ENCODE measurements around the gene FAM83B.
"Not testable (repeated sequence)": the region's sequence is repeated elsewhere in the genome, so short reads cannot be mapped to it uniquely, and the experiment has no call there.

The FAM83B gene

DNA sequence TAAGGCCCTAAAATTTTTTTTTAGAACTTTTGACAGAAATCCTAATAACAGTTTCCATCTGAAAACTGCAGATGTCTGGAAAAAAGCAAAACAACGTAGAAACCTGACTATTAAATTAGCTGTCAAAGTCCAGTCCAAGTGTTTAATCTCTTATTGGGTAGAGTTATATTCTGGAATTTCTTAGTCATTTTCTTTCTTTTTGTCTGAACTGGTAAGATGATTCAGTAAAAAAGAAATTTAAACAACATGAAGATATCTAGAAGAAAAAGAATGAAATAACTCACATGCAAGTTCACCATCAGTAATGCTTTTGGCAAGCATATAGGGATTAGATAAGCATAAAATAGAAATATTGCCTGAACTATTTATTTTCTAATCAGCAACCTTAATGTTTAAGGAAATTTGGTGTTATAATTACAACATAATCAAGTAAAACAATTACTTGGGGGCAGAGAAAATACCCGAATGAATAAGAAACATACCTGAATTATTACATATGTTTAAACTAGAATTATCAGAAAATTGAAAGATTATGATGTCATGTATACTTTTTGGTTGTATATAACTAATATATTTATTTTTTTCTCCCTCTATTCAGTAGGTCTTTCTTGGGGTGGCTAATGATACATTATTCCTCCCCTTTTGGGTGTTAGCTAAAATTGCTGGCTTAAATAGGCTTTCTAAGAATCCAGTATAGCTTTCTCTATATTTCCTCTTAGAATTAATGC, 51.1 kb downstream of the FAM83B start:
- no peak for DNase-seq (ENCODE audit: extremely low read depth in 1 of 2, low read depth in 1 of 2)

DNA sequence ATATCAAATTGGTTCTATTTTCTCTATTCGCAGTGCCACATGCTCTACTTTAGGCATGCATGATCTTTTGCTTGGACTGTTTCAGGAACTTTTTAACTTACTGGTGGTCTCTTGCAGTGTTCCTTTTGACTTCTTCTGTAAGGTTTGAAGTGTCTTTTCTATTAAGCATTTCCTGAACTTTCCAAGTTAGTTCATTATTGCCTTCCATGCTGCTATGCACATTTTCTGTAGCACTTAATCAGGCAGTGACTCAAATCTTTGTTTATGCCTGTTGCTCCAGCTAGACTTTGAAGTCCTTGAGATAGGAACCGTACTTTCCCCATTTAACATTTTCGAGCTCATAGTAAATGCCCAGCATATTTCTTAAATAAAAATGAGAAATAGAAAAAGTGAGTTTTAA, 52.2 kb downstream of the FAM83B start:
- DNase-seq (ENCODE audit: extremely low read depth in 1 of 2, low read depth in 1 of 2): no peak

DNA sequence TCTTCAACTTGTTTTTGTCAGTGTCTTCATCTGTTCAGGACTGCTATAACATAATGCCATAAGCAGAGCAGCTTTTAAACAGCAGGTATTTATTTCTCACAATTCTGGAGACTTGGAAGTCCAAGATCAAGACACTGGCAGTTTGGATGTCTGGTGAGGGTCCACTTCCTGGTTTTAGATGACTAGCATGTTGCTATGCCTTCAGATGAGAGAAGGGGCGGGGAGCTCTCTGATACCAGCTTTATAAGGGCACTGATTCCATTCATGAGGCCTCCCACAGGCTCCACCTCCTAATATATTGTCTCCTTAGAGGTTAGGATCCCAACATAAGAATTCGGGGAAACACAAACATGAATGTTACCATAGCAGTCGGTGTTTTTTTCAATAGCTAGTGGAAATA, 52.9 kb downstream of the FAM83B start:
- DNase-seq (ENCODE audit: extremely low read depth in 1 of 2, low read depth in 1 of 2): no peak

DNA sequence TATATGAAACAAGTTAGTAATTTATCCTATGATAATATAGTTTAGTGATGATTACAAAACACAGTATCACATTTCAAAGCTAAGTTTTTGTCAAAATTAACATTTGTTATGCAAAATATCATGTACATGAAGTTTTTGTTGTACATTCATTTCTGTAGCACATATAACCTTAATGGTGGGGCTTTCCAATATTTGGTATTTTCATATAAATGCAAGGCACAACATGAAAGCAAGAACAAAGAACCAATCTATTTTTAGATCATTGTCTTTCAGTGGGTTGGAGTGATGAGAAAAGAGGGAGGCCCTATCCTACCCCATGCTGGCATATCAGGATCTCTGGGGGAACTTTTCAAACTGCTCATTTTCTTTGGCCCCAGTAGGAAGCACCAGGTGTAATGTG, 53.4 kb downstream of the FAM83B start:
- DNase-seq (ENCODE audit: extremely low read depth in 1 of 2, low read depth in 1 of 2): no peak

DNA sequence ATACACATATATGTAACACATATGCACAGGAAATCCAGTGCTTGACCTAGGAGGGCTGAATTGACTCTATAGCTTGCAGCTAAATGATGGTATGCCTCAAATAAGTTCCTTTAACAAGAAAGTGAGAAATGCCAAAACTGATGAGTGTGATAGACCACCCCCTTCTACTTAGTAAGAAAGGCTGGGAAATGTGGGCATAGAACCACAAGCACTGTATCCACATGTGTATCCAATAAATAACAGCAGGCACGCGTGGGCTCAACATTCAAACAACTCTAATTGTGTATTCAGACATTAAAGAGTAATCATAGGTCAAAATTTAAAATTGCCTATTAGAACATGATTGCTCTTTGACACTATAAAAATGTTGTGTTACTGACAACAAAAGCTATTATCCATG, 54.1 kb downstream of the FAM83B start:
- no peak for DNase-seq (ENCODE audit: extremely low read depth in 1 of 2, low read depth in 1 of 2)

DNA sequence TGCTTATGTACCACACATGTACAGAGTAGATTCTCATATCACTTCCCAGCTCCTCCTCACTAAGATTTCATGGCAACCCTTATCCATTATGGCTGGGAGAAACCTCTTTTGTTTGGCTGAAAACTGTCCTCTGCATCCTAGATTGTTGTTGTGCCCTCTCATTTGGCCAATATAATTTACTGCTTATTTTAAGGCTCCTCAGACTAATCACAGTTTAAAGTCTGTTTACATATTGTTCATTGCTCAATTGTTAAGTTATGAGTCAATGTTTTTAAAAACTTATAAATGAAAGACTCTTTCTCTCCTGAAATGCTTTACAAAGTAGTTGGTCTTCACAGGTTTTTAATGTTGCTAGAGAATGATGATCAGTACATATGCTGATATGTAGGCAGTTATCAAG, 57.3 kb downstream of the FAM83B start:
- no peak for DNase-seq (ENCODE audit: extremely low read depth in 1 of 2, low read depth in 1 of 2)

DNA sequence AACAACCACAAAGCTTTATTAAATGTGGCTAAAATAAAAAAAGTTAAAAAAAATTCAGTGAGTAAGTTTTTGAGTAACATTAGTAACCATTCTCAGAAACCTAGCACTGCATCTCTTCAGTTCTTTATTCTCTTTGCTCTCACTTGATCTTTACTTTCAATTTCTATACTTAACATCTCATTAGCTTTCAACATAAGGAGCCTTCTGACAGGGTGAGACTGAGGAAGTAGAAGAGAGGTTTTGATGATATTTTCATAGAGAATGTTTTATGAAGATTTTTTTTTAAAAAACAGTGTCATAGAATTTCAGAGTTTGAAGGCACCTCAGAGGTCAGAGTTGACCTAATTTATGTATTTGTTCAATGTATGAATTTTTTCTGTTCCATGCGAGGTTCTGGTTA, 60.8 kb downstream of the FAM83B start:
- DNase-seq (ENCODE audit: extremely low read depth in 1 of 2, low read depth in 1 of 2): no peak

DNA sequence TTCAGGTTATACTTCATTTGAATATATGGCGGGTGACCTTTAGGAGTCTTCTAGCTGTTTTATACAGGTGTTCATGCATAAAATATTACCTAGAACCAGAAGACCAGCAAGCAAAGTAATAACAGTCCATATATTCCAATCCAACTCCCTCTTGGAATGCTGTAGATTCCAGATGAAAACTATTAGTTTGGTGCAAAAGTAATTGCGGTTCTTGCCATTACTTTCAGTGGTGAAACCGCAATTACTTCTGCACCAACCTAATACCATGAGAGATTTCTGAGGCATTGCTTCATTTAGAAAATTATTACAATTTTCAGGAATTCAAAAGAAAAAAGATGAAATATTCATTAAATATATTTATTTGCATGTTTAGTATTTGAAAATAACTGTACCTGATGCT, 62.6 kb downstream of the FAM83B start:
- DNase-seq (ENCODE audit: extremely low read depth in 1 of 2, low read depth in 1 of 2): no peak

DNA sequence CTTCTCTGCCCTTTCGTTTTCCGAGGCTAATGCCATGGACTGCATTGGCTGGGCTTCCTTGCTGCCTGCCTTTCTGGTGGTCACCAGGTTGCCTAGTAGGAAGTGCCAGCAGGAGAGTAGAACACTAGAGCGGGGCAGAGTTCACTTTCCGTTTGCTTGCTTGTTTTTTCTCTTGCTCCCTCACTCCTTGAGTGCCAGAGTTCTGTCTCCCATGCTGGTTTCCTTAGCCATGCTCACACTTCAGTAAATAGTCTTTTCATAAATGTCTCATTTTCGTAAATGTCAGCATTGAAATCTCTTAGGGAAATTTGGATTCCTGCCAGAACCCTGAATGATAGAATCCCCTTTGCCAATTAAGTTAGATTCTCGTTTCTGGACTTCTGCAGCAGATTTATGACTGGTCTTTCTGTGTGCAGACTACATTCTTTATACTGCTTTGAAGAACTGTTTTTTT, 63.9 kb downstream of the FAM83B start:
- DNase-seq (ENCODE audit: extremely low read depth in 1 of 2, low read depth in 1 of 2): no peak

DNA sequence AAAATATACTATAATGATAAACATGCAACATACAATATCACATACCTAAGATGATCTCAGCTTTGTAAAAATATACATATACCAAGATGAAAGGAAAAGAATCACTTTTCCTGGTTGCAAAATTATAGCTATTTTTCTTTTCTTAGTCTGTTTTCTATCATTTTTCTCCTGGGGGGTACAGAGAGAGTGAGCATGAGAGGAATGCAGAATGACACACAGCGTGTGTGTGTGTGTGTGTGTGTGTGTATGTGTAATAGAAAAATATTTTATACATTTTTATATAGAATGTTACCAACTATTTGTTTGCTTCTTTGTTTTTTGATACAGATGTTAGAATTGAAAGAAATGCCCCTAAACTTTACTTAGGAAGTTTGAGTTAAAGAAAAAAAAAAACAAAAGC, 64.3 kb downstream of the FAM83B start:
- DNase-seq (ENCODE audit: extremely low read depth in 1 of 2, low read depth in 1 of 2): no peak

DNA sequence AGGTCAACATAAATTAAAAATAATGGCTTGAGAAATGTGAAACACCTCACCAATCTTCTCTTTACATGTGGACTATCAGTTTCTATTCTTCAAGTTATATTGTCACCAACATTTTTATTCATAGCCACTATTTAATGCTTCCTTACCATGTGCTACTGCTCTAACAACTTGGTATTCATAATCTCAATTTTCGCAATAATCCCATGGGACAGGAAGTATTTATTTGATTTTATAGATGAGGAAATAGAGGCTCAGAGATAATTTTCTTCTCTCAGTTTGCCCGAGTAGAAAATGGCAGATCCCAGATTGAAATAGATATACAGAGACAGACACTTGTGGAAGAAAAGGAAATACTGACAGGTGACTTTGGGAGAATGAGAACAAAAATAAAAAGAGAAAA, 66.6 kb downstream of the FAM83B start:
- DNase-seq (ENCODE audit: extremely low read depth in 1 of 2, low read depth in 1 of 2): no peak

DNA sequence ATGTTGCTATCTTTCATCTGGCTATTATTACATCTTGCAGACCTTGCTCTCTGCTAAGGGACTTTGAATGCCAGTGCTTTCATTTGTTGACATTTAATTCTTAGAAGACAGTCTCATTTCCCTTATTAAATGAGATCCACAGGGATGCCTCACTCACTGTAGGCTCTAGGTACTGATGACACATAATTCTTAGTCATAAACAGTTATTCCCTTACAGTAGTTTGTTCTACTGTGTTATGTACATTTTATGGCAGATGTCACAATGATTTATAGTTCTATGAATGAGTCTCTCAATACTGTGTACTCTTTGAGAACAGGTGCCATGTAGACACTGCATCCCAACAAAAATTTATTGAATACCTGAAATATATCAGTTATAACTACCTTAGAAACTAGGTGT, 70.3 kb downstream of the FAM83B start:
- DNase-seq (ENCODE audit: extremely low read depth in 1 of 2, low read depth in 1 of 2): no peak

DNA sequence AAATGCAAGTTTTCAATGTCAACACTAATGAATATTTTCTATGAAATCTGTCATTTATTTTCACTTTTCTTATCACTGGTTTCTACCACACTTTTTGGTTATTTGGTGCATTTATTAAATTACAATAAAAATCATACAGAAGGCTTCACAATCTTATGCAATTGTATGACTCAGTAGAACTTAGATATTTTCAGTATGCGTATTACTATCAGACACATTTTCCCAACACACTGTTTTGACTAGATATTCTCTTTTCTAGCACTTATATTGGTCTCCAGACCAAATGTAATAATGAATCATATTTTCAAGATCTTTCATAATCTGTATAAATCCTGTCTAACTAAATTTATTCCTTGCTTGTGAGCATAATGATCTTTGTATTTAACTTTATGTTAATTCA, 74.1 kb downstream of the FAM83B start:
- DNase-seq (ENCODE audit: extremely low read depth in 1 of 2, low read depth in 1 of 2): no peak

DNA sequence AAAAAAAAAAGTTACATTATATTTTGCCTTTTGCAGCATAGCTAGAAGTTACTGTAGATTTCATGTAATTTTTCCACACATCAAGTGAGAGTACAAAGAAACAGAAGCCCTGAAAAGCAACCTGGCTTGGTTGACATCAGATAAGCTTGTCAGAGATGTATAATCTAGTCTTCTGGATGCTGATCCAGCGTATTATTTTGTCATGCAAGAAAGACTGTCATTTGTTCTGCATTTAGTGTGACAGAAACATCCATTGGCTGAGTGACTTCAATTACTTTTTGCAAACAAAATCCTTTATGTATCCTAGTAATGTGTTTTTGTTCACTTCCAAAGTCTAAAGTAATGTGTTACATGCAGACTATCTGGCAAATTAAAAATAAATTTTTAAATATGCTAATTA, 75.3 kb downstream of the FAM83B start:
- DNase-seq (ENCODE audit: extremely low read depth in 1 of 2, low read depth in 1 of 2): no peak

DNA sequence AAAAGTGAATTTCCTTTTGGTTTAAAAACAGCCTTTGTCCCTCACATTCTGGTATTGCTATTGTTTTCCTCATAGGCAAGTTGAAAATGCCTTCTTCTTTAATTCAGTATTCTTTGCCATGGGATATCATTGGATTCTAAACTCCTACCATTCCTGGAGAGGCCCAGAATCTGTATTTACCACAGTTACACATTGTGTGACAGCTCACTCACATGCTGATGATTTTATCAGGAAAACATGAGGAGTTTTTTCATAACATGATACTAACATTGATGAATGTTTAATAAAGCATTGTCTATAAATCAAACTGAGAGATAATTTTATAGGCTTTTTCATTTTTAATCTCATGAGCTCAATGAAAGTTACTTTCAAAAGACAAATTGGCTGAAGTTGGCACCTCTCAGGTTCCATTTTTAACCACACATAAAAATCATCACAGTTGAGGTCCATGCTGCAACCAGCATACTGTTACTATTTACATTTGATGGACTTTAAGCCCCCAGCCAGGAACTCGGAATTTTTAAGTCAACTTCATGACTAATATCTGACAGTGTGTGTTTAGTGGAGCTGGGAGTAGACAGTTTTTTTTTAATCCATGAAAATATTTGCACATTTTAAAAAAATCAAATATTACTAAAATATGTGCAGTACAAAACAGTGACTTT, 82.8 kb downstream of the FAM83B start:
- no peak for DNase-seq (ENCODE audit: extremely low read depth in 1 of 2, low read depth in 1 of 2)

DNA sequence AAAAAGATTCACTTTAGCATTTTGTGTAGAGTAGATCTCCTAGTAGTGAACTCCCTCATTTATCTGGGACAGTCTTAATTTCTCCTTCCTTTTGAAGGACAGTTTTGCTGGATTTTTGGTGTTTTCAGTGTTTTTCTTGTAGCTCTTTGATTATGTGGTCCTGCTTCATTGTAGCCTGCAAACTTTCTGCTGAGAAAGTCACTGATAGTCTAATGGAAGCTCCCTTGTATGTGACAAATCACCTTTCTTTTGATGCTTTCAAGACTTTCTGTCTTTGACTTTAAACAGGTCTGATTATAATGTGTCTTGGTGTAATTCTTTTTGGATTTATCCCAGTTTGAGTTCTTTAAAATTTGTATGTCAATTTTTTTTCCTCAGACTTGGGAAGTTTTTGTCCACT, 86.1 kb downstream of the FAM83B start:
- DNase-seq (ENCODE audit: extremely low read depth in 1 of 2, low read depth in 1 of 2): no peak

DNA sequence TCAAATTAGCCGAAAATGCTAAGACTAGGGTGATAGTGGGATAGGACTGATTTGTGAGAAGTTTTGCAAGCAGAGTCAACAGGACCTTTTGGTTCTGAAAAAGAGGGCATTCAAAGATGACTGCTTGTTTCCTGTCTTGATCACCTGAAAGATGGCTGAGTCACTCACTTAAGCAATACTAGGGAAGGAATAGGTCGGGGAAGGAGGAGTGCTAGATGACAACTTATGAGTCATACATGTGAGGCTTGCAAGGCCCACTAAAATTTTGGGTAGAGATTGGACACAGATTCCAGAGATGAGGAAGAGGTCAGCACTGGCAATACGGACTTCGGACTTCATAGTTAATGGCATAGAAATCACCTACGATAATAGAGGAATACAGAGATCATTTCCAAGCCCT, 89.2 kb downstream of the FAM83B start:
- no peak for DNase-seq (ENCODE audit: extremely low read depth in 1 of 2, low read depth in 1 of 2)

DNA sequence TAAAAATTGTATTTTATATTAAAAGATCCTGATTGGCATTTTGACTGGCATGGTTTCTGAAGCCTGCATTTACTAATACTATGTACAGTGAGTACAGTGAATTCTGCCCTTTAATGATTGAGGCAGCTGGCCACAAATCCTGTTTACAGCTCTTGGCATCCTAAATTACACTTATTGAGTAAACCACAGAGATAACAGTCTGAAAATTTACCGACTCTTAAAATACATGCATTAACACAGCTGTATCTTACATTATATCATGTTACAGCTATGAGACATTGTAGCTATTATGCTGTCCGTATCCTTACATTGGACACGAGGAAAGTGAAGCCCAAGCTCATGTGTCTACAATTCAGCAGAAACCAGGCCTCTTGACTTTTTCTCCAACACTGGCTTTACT, 90.8 kb downstream of the FAM83B start:
- no peak for DNase-seq (ENCODE audit: extremely low read depth in 1 of 2, low read depth in 1 of 2)

DNA sequence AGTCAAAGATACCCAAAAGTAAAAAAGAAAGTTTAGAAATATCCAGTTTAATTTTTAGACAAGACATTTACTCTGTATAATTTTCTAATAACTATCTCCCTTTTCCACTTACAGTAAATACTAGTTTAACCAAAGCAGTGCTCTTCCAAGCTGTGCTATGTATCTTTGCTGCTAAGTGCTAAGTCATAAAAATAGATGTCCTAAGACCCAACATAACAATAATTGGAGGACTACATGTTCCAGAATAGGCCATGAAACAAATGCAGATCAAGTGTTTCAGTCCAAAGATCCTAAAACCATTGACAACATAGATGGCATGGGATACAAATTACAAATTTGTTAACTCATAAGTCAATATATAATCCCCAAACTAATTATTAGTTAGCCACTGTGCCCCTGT, 111.1 kb downstream of the FAM83B start:
- no peak for DNase-seq (ENCODE audit: extremely low read depth in 1 of 2, low read depth in 1 of 2)

DNA sequence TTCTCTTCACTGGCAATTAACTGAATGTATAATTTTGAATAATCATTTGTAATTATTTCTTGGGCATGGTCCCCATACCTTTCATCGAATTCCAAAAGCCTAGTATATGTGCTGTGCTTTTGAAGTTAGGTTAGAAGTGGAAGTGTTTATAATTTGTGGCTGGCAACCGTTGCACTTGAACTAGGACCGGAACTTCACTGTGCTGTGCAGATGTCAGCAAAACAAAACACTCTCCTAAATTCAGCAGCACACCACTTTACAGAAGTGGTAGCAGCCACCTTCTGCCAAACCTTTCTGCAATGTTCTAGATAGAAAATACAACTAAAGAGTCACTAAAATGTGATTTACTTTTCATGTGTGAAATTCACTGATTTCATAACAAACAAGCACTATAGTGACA, 111.9 kb downstream of the FAM83B start:
- no peak for DNase-seq (ENCODE audit: extremely low read depth in 1 of 2, low read depth in 1 of 2)

DNA sequence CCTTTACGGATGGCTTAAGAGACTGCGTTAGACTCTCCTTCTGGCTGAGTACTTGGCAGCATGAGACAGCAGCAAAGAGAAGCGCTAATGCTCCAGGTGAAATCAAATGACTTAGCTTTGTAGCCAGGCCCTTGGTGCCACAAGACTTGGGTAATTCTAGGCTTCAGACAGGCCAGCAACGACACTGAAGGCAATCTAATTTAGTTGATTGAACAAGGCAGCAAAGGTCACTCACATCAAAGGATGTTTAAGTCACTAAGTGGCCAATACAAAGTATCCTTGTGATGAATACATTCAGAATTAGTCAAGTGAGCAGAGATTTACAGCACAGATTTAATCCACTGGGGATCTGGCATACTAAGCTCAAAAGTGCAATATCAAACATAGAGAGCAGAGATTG, 113.2 kb downstream of the FAM83B start:
- no peak for DNase-seq (ENCODE audit: extremely low read depth in 1 of 2, low read depth in 1 of 2)

DNA sequence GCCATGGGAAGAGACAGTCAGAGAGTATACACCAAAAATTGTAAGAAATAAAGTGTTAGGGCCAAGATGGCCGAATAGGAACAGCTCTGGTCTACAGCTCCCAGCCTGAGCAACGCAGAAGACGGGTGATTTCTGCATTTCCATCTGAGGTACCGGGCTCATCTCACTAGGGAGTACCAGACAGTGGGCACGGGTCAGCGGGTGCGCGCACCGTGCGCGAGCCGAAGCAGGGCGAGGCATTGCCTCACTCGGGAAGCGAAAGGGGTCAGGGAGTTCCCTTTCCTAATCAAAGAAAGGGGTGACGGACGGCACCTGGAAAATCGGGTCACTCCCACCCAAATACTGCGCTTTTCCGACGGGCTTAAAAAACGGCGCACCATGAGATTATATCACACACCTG, 114.8 kb downstream of the FAM83B start:
- DNase-seq (ENCODE audit: extremely low read depth in 1 of 2, low read depth in 1 of 2): not testable (repeated sequence)

DNA sequence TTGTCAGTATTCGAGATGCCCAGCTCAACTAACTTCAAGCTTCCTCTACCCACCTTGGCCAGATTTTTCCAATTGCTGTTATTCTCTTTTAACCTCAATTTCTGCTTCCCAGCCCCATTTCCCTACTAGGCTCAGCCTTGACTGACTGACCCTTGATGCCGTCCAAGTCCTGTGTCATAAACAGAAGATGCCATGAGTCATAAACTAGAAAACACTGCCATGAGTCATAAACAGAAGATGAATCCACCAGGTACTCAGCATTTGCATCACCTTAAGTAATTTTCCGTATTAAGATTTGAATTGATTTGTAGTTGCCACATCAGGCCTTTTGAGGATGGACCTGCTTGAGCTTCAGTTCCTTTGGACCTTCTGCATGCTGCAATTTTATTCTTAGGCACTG, 123.8 kb downstream of the FAM83B start:
- no peak for DNase-seq (ENCODE audit: extremely low read depth in 1 of 2, low read depth in 1 of 2)

Measured in activated CD8-positive, alpha-beta memory T cell treated with anti-CD3 and anti-CD28 coated beads for 1 hour (primary cell).